Esophagus squamous epithelium (tissue), 5 donors: Measurements from ENCODE around the gene POC1B. TPM values are rescaled to one million over a fixed set of nuclear protein-coding genes. Genes with fewer than 3 reads are reported as not detected.

Source experiments
- DNase-seq: peaks from one replicate; lab custom pipeline; 2025; lab: John Stamatoyannopoulos, UW
- H3K27ac ChIP-seq, 4 donors: fragments of 200-600 bp; sonication (generic); one replicate each; pipeline ENCODE4 v1.5.1; 2016 to 2019; ENCODE audit warnings: mild to moderate bottlenecking in 1 of 4
- H3K27me3 ChIP-seq, 4 donors: fragments of 200-600 bp; sonication (generic); 1 replicate in 3 of 4; 2 replicates in 1 of 4; pipeline versions ENCODE4 v1.5.1 to v1.6.0; 2017 to 2021; ENCODE audit warnings: antibody characterized with exemption in 1 of 4
- H3K36me3 ChIP-seq, 3 donors: fragments of 200-600 bp; sonication (generic); one replicate each; pipeline ENCODE4 v1.5.1; 2016 to 2019
- H3K4me1 ChIP-seq, 3 donors: fragments of 200-600 bp; sonication (generic); one replicate each; pipeline ENCODE4 v1.5.1; 2017 to 2019
- H3K4me3 ChIP-seq, 4 donors: fragments of 200-600 bp; sonication (generic); 1 replicate in 3 of 4; 2 replicates in 1 of 4; pipeline ENCODE4 v1.5.1; 2016 to 2019; ENCODE audit warnings: mild to moderate bottlenecking in 2 of 4, moderate library complexity in 1 of 4
- H3K9me3 ChIP-seq, 3 donors: fragments of 200-600 bp; sonication (generic); one replicate each; pipeline ENCODE4 v1.5.1; 2016 to 2019
- POLR2A ChIP-seq, 4 donors: fragments of 450-650 bp; IDR thresholded peaks; one replicate each; pipeline ENCODE4 v1.6.1; 2017; ENCODE audit warnings: antibody characterized with exemption in 4 of 4, mild to moderate bottlenecking in 4 of 4, moderate library complexity in 3 of 4
- WGBS, 2 donors: methylation state at CpG; one replicate each; pipeline ENCODE4 v1.1.5; 2018; 5-methylcytosine and 5-hydroxymethylcytosine counted together
- intact Hi-C: fragments of 100-400 bp; cut with DNase I; formaldehyde crosslinking; loops from one replicate; pipeline ENCODE4 v1.15.0; 2022
- total RNA-seq, 4 donors: library from RNA; depleted of rRNA; stranded (reverse); fragments of >200 nt; gene quantifications; one replicate each; pipeline ENCODE4 v1.1.0, GENCODE V29; 2016
- TF ChIP-seq, protein P1 (sequence below), 6 experiments: fragments of 450-650 bp in 4 of 6; fragments of 200-600 bp in 2 of 6; sonication (generic) in 2 of 6; IDR thresholded peaks; one replicate each; pipeline ENCODE4 v1.5.1; 2016 to 2019; ENCODE audit warnings: antibody characterized with exemption in 6 of 6, mild to moderate bottlenecking in 4 of 6, moderate library complexity in 4 of 6
- donor health status: DM: yes; HTN: yes; CAD: no.

Gene POC1B
- total RNA-seq, 4 donors from 2014 or later, result 12.9 to 21.4 (median 15.3) TPM

DNA sequence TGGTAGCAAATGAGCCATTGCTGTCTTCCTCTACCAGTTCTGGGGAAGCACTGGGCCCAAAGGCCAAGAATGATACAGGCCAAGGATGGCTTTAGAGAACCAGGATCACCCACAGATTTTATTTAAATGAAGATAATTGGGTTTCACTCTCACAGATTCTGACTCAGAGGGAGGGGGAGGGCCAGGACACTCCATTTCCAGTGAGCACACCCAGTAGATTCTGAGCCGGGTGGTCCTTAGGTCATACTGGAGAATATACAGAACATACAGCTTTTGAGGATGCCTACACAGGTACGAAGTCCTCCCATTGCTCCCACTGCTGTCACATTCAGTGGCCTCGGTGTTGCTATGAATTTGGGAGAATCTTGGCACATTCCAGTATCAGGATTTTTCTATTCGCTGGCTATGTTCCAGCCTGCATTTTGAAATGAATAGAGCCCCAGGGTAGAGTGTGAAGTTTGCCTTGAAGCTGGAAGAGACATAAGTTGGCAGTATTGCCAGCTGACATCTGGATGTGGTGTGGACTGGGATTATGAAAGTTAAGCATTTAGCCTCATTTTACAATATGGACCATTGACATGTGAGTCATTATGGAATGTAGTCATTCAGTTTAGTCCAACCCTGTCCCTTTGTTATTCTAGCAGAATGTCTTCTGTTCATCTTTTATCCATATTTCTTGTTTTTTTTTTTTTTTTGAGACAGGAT, 45.8 kb upstream of the POC1B start:
- Histone ChIP-seq H3K4me3 (no peak overlapping the region), H3K4me1 (peaks cover 0 to 32% (median 0%) of the 10 kb centered on the region in 3 donors), H3K27me3 (no peaks in the 10 kb centered on the region), H3K27ac (no peak overlapping the region), H3K9me3 (no peaks in the 10 kb centered on the region), H3K36me3 (no peaks in the 10 kb centered on the region)
- 53 to 67% methylated on average over 4 of the region's 4 CpGs for WGBS, 2 donors
- intact Hi-C loops, result no loop called here
- no peak for DNase-seq
- TF ChIP-seq, protein P1, sequence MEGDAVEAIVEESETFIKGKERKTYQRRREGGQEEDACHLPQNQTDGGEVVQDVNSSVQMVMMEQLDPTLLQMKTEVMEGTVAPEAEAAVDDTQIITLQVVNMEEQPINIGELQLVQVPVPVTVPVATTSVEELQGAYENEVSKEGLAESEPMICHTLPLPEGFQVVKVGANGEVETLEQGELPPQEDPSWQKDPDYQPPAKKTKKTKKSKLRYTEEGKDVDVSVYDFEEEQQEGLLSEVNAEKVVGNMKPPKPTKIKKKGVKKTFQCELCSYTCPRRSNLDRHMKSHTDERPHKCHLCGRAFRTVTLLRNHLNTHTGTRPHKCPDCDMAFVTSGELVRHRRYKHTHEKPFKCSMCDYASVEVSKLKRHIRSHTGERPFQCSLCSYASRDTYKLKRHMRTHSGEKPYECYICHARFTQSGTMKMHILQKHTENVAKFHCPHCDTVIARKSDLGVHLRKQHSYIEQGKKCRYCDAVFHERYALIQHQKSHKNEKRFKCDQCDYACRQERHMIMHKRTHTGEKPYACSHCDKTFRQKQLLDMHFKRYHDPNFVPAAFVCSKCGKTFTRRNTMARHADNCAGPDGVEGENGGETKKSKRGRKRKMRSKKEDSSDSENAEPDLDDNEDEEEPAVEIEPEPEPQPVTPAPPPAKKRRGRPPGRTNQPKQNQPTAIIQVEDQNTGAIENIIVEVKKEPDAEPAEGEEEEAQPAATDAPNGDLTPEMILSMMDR (IDR thresholded peaks at IDR 0.05), result no peak
- no peak for TF ChIP-seq POLR2A (IDR thresholded peaks at IDR 0.05)

DNA sequence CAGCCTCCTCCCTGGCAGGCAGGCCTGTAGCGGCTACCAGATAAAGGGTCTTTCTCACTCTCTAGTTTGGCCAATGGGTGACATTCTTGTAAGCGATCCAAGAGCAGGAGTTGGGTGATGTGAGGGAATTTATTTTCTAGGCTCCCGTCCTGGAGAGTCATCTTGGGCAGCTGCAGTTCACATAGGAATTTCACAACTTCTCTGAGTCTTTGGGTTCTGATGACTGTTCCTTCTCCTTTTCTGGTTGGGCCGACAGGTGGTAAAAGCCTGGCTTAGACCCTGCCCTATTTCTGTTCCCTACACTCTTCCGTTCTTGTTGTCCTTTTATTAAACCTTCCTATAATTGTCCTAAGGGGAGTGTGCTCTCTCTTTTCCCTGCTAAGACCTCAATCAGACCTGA, 42.6 kb upstream of the POC1B start:
- 37 to 57% methylated on average over 5 of the region's 5 CpGs for WGBS, 2 donors

GRCh38 chr12:89567691-89568239, 41.9 kb upstream of the POC1B start:
- peaks cover 0 to 32% (median 0%) of the 10 kb centered on the region in 3 donors for H3K4me1 ChIP-seq
- intact Hi-C loops, result no loop called here
- no peak overlapping the region for H3K4me3 ChIP-seq
- no peak overlapping the region for H3K27ac ChIP-seq
- no peak for DNase-seq
- no peaks in the 10 kb centered on the region for H3K36me3 ChIP-seq
- H3K9me3 ChIP-seq, result no peaks in the 10 kb centered on the region
- WGBS, 2 donors, result 41 to 47% methylated on average over 3 of the region's 3 CpGs
- TF ChIP-seq, protein P1 (IDR thresholded peaks at IDR 0.05), result no peak
- no peak for TF ChIP-seq POLR2A (IDR thresholded peaks at IDR 0.05)
- H3K27me3 ChIP-seq, result no peaks in the 10 kb centered on the region

More for the DNA sequence above, 42.6 kb upstream of the POC1B start:
- TF ChIP-seq, protein P1 (IDR thresholded peaks at IDR 0.05), result no peak
- TF ChIP-seq POLR2A (IDR thresholded peaks at IDR 0.05), result no peak
- Histone ChIP-seq H3K36me3 (no peaks in the 10 kb centered on the region), H3K4me1 (peaks cover 0 to 32% (median 0%) of the 10 kb centered on the region in 3 donors), H3K27ac (no peak overlapping the region), H3K4me3 (no peak overlapping the region), H3K27me3 (no peaks in the 10 kb centered on the region), H3K9me3 (no peaks in the 10 kb centered on the region)
- intact Hi-C loops, result no loop called here
- DNase-seq, result no peak

GRCh38 chr12:89566615-89567014, 40.8 kb upstream of the POC1B start:
- no peak for DNase-seq
- TF ChIP-seq, protein P1 (IDR thresholded peaks at IDR 0.05), result no peak
- TF ChIP-seq POLR2A (IDR thresholded peaks at IDR 0.05), result no peak
- Histone ChIP-seq H3K36me3 (no peaks in the 10 kb centered on the region), H3K9me3 (no peaks in the 10 kb centered on the region), H3K27ac (no peak overlapping the region), H3K4me1 (peaks cover 0 to 32% (median 0%) of the 10 kb centered on the region in 3 donors), H3K4me3 (no peak overlapping the region), H3K27me3 (no peaks in the 10 kb centered on the region)
- intact Hi-C loops, result no loop called here

- no peak for TF ChIP-seq POLR2A (IDR thresholded peaks at IDR 0.05)
- TF ChIP-seq, protein P1 (IDR thresholded peaks at IDR 0.05), result no peak
- Histone ChIP-seq H3K36me3 (no peaks in the 10 kb centered on the region), H3K27me3 (no peaks in the 10 kb centered on the region), H3K4me3 (no peak overlapping the region), H3K9me3 (no peaks in the 10 kb centered on the region), H3K27ac (no peak overlapping the region), H3K4me1 (peaks cover 0 to 32% (median 0%) of the 10 kb centered on the region in 3 donors)
- no peak for DNase-seq
- intact Hi-C loops, result no loop called here
Observed at GRCh38 chr12:89565002-89565401, 39.2 kb upstream of the POC1B start.
